Calu3 (cell line): ENCODE data around the gene AGK. TPM values are rescaled to one million over a fixed set of nuclear protein-coding genes. Genes with fewer than 3 reads are reported as not detected.
"Not testable (repeated sequence)": the region's sequence is repeated elsewhere in the genome, so short reads cannot be mapped to it uniquely, and the experiment has no call there.

Experiments
- BruUV-seq: library from RNA; stranded (reverse); fragments of 400-500 nt; replicated peaks from 2 replicates; lab custom pipeline; 2021; lab: Mats Ljungman, UMichigan
- CTCF ChIA-PET: fragments of 300-600 bp; sonication (Branson Sonifier 250); formaldehyde crosslinking; loops from one replicate; lab custom pipeline; 2022; ENCODE audit warnings: antibody characterized with exemption; lab: Charles Lee
- DNase-seq: peaks from one replicate; pipeline ENCODE4 v3.0.0; 2022
- H3K27ac Mint-ChIP-seq: one replicate; pipeline ENCODE4 v1.8.0; 2022; ENCODE audit warnings: mixed read lengths; ENCODE audit not compliant: unreplicated experiment
- H3K27me3 Mint-ChIP-seq: one replicate; pipeline ENCODE4 v1.8.0; 2022; ENCODE audit warnings: mixed read lengths; ENCODE audit not compliant: unreplicated experiment
- H3K36me3 Mint-ChIP-seq: one replicate; pipeline ENCODE4 v1.8.0; 2022; ENCODE audit warnings: mild to moderate bottlenecking, moderate library complexity, mixed read lengths; ENCODE audit not compliant: insufficient read depth, unreplicated experiment
- H3K4me1 Mint-ChIP-seq: one replicate; pipeline ENCODE4 v1.8.0; 2022; ENCODE audit warnings: mild to moderate bottlenecking, low read depth, mixed read lengths; ENCODE audit not compliant: unreplicated experiment
- H3K4me3 Mint-ChIP-seq: one replicate; pipeline ENCODE4 v1.8.0; 2022; ENCODE audit warnings: mild to moderate bottlenecking, low read depth, moderate library complexity, mixed read lengths; ENCODE audit not compliant: unreplicated experiment
- H3K9me3 Mint-ChIP-seq: one replicate; pipeline ENCODE4 v1.8.0; 2022; ENCODE audit warnings: low read depth, mixed read lengths; ENCODE audit not compliant: unreplicated experiment
- CTCF ChIP-seq: fragments of 200-600 bp; IDR thresholded peaks from one replicate; pipeline ENCODE4 v1.8.0; 2022; ENCODE audit warnings: antibody characterized with exemption; ENCODE audit not compliant: unreplicated experiment
- intact Hi-C: fragments of 100-400 bp; cut with micrococcal nuclease; formaldehyde crosslinking; loops from one replicate; pipeline ENCODE4 v1.10.0; 2022; ENCODE audit not compliant: unreplicated experiment
- total RNA-seq: library from RNA; stranded (reverse); gene quantifications from 2 replicates; pipeline ENCODE4 v1.2.3, GENCODE V29; 2022

Gene AGK
- total RNA-seq, 1 experiment from 2014 or later, result 32.3 TPM

- Mint-ChIP-seq H3K36me3 (no peaks in the 10 kb centered on the region), H3K4me1 (no peaks in the 10 kb centered on the region), H3K27ac (no peak overlapping the region), H3K4me3 (no peak overlapping the region), H3K27me3 (no peaks in the 10 kb centered on the region), H3K9me3 (no peaks in the 10 kb centered on the region)
- BruUV-seq, result no TSS peak
- DNase-seq, result no peak
- CTCF ChIA-PET, result no interaction called here
- no peak for TF ChIP-seq CTCF
- intact Hi-C loops, result no loop called here
Observed at GRCh38 chr7:141686670-141687069, 135.5 kb downstream of the AGK start.

- Mint-ChIP-seq H3K36me3 (no peaks in the 10 kb centered on the region), H3K27me3 (no peaks in the 10 kb centered on the region), H3K9me3 (no peaks in the 10 kb centered on the region), H3K4me3 (no peak overlapping the region), H3K4me1 (no peaks in the 10 kb centered on the region), H3K27ac (no peak overlapping the region)
- no TSS peak for BruUV-seq
- DNase-seq, result no peak
- CTCF ChIA-PET, result interaction anchor here (0.8 kb wide), 1 partner anchor 10 kb away, joined by 8 read pairs; no protein-coding TSS in a partner anchor
- no peak for TF ChIP-seq CTCF
- intact Hi-C loops, result no loop called here
Observed at GRCh38 chr7:141688043-141688442, 136.8 kb downstream of the AGK start.

GRCh38 chr7:141689072-141689825 is 138.0 kb downstream of the AGK start:
- CTCF ChIA-PET, DNase-seq, H3K4me3 Mint-ChIP-seq, BruUV-seq, H3K9me3 Mint-ChIP-seq, H3K27me3 Mint-ChIP-seq, H3K27ac Mint-ChIP-seq, H3K36me3 Mint-ChIP-seq, H3K4me1 Mint-ChIP-seq, intact Hi-C loops: not testable (repeated sequence)

- no peaks in the 10 kb centered on the region for H3K27me3 Mint-ChIP-seq
- intact Hi-C loops, result no loop called here
- no peak overlapping the region for H3K27ac Mint-ChIP-seq
- peaks cover 12% of the 10 kb centered on the region for H3K4me1 Mint-ChIP-seq
- H3K36me3 Mint-ChIP-seq, result no peaks in the 10 kb centered on the region
- H3K9me3 Mint-ChIP-seq, result no peaks in the 10 kb centered on the region
- BruUV-seq, result no TSS peak
- CTCF ChIA-PET, result no interaction called here
- H3K4me3 Mint-ChIP-seq, result no peak overlapping the region
- DNase-seq, result no peak
- TF ChIP-seq CTCF, result no peak
Observed at GRCh38 chr7:141691540-141691939, 140.3 kb downstream of the AGK start.

GRCh38 chr7:141691961-141692360 is 140.8 kb downstream of the AGK start:
- no peak overlapping the region for H3K4me3 Mint-ChIP-seq
- intact Hi-C loops, result no loop called here
- BruUV-seq, result no TSS peak
- CTCF ChIA-PET, result no interaction called here
- H3K36me3 Mint-ChIP-seq, result no peaks in the 10 kb centered on the region
- DNase-seq, result no peak
- no peaks in the 10 kb centered on the region for H3K9me3 Mint-ChIP-seq
- peaks cover 14% of the 10 kb centered on the region for H3K4me1 Mint-ChIP-seq
- no peaks in the 10 kb centered on the region for H3K27me3 Mint-ChIP-seq
- no peak for TF ChIP-seq CTCF
- H3K27ac Mint-ChIP-seq, result no peak overlapping the region
